Eye (tissue), 1 donor: ENCODE data around the gene RPA3.
A peak's percentile ranks its signal among the peaks of the same experiment; 100 is the strongest.

Experiments used
- DNase-seq: peaks from one replicate; pipeline ENCODE4 v3.0.0-alpha.2; 2015

Gene RPA3

GRCh38 chr7:7718492-7718891 is at the start of gene RPA3:
Gene RPA3 (minus strand): TSS chr7:7718607. CDS start chr7:7640418, 78,189 bp downstream.
- DNase-seq: no peak

DNA sequence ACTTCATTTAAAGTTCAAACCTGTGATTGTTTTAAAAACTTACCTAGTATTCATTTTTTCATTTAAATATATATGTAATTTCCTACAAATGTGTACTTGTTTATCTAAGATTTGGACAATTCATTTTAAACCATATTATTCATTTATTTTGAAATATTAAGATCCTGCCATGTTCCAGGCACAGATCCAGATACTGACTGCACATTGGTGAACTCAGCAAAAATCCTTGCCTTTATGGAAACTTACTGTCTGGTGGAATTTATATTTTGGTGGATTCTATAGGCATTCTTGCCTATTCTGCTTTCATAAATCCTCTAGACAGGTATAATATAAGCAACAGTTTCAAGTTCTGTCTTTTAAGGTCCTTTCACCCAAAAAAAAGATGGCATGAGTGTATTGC is 48.3 kb upstream of the RPA3 start:
- DNase-seq: no peak

- no peak for DNase-seq
Measured at GRCh38 chr7:7765422-7765821, 47.0 kb upstream of the RPA3 start.

DNA sequence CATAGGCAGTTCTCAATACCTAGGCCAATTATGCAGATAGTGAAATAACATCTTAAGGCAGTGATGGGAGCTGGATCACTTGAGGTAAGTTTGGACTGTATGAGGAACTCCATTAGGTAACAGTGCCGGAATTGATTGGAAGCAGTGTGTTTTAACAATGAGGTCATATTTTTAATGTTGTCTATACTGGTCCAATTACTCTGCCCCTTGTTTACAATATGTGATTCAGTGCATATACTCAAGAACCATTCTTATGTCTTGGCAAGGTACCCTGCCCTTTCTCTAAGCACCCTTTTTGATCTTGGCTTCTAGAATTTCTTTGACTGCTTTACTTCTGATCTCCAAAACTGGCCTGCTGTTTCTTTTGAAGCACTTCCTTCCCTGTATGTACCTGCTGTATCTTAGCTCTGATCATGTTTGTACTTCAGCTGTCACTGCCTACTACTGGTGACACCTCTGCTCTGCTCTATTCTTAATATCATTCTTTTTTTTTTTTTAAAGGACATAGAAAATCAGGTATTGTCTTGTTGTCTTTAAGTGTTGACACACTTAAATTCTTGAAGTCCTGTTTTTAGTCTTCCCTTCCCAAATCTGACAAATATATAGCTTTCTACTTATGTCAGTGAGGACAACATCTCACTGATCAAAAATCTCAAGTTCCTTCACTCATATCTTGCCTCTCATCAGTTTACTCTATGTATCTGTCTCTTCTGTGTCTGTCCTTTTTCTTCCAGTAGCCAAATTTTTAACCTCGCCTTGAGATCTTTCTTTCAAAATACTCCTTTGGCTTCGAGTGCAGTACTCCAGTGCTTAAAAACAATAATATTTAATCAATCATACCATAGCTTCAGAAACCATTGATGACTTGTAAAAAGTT is 46.4 kb upstream of the RPA3 start:
- DNase-seq: no peak

- DNase-seq: no peak
Measured at GRCh38 chr7:7761974-7762779, 43.8 kb upstream of the RPA3 start.

DNA sequence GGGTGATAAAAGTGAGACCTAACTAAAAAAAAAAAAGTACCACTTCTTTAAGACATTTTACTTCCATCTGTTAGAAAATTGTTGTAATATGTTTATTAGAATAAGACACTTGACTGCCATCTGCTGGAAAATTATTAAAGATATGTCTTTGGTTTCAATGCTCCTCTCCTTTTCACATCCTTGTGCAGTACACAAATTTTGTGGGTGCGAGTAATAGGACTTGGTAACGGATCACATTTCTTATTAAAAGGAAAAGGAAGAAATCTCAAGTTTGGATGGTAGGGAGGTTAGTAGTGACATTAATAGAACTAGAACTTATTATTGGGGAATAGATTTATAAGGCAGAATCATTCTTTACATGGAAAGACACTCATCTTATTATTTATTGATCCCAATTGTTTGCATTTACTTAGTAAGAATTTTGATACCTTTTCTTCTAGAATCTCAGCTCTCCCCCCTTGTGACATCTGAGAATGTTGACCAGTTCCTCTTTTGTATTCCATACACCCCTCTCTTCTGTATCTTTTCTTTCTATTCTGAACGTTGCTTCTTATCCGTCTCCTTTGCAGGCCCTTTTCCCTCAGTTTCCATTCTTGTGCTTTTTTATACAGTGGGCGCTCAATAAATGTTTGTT is 43.0 kb upstream of the RPA3 start:
- peak; percentile 54 for DNase-seq

DNA sequence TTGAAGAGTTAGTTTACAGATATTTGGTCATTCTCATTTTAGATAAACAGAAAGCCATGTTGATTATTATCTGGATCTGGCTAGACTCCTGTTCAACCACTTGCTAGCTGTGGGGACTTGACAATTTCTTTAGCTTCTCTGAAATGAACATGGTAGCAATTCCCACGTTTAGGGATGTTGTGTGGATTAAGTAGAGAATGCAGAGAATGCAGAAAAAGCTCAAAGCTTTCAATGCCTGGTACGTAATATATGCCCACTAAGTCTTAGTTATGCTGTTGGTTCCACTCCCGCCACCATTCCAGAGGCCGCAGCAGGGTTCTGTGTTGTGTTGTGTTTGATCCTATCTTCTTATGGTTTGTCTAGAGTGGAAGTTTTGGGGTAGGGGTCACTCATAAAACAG is 39.2 kb upstream of the RPA3 start:
- no peak for DNase-seq

DNA sequence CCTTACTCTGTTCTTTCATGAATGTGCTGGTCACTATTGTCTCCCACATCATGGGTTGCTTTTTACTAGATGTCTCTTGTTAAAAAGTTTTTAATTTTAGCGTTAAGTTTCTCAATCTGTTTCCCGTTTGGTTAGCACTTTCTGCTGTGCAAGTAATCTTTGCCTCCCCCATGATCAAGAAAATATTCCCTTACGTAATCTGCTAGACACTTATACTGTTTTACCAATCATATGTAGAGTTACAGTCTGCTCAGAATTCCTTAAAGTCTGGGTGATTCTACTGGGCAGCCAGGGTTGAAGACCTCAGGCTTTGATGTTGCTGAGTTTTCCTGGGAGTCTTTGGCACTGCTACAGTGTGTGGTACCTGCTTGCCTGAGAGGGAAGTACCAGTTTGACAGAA is 38.2 kb upstream of the RPA3 start:
- DNase-seq: no peak

GRCh38 chr7:7751243-7752092 is 33.1 kb upstream of the RPA3 start:
- DNase-seq: no peak

DNA sequence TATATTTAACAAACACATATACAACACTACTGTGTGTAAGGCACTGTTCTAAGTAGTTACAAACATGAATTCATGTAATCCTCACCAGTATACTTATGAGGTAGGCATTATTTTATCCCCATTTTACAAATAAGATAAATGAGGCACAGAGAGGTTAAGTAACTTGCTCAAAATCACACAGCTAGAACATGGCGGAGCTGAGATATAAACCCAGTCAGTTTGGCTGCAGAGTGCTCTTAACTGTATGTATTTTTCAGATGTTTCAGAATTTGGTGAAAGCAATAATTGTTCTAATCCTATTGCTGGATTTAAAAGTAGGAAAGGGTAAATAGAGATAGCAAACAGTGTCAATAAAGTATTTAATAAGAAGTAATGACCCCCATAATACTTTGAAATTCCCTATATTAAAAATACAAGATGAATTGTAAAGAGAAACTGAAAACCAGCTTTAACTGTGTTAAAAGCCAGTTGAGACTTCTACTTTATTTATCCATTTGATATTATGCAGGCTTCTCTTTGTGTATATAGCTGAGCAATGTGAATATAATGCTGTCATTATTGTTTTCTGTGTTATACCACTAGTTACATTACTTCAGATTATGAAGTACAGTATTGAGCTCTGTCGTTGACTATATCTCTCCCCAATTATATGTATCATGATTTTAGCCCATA is 32.3 kb upstream of the RPA3 start:
- no peak for DNase-seq

DNA sequence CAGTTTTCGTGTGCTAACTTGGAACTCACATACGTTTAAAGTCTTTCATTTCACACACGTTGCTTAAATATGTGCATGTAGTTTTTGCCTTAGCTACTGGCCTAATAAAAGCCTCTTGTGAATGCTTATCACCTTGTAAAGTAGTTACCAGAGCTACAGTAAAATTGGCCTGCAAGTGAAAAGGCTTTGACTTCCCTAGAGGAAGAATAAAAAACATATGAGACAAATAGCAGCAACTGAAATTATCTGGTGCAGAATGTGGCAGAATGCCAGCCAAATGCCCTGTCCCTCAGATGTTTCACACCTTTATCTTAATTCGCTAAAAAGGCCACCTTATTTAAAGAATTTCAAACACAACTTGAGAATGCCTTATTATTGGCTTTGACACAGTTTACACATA is 28.1 kb upstream of the RPA3 start:
- no peak for DNase-seq

DNA sequence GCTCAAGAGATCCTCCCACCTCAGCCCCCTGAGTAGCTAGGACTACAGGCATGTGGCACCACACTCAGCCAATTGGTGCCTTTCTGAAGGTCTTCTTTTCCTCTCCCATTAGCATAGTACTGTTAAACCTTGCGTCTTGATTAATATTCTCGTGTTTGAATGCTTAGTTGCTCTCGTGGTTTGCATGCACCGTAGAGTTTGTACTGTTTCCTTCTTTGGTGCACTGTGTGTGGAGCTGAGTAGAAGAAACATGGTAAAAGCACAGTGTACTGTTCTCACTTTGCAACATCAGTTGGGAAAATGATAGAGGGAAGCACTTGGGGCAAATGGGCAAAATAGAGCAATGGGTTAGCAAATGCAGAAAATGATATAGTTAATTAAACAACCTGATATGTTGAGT is 27.6 kb upstream of the RPA3 start:
- no peak for DNase-seq

DNA sequence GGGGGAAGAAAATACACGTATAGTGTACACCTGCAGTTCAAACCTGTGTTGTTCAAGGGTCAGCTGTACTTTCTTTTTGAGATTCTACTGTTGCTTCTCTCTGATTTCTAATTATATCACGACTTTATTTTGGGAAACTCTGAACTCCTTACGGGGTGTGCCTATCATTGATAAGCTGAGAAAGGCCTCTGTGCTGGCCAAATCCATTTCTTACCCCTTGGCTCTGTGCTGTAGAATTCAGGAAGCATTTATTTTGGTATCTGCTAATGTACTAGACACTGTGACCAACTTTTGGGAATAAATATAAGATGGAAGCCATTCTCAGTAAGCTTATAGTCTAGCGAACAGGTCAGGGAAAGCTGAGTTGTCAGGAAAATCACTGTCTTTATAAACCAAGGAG is 26.9 kb upstream of the RPA3 start:
- no peak for DNase-seq

DNA sequence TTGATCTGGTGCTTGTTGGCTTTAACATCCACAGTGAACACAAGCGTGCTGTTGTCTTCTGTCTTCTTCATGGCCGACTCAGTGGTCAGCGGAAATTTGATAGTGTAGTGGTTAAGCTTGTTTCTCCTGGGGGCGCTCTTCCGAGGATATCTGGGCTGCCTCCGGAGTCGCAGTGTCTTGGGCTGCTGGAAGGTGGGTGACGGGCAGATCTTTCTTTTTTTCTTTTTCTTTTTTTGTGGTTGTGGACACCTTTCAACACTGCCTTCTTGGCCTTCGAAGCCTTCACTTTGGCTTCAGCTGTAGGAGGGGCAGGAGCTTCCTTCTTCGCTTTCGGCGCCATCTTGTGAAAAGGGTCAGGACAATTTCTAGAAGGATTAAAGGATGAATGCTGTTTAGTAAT is 23.8 kb upstream of the RPA3 start:
- DNase-seq: no peak

GRCh38 chr7:7740037-7740355 is 21.6 kb upstream of the RPA3 start:
- DNase-seq: no peak

- no peak for DNase-seq
Measured at GRCh38 chr7:7739204-7740036, 21.0 kb upstream of the RPA3 start.

DNA sequence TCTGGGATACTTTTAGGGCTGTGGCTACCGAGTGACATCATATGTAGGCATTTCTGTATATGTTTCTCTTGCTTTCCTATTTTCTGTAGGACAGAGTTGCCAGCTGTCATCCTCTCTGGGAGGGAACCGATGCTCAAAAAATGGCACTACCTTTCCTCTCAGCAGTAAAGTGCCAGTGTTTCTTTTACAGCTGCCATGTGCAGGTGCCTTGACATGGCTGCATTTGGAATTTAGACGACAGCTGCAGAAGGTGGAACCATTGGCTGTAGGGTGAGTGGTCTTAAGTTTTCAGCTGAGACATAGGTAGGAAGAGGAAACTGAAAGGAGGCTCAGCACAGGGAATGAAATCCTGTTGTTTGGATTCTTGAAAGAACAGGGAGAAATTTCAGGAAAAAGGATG is 20.2 kb upstream of the RPA3 start:
- DNase-seq: no peak

- no peak for DNase-seq
Measured at GRCh38 chr7:7738177-7738576, 19.8 kb upstream of the RPA3 start.

DNA sequence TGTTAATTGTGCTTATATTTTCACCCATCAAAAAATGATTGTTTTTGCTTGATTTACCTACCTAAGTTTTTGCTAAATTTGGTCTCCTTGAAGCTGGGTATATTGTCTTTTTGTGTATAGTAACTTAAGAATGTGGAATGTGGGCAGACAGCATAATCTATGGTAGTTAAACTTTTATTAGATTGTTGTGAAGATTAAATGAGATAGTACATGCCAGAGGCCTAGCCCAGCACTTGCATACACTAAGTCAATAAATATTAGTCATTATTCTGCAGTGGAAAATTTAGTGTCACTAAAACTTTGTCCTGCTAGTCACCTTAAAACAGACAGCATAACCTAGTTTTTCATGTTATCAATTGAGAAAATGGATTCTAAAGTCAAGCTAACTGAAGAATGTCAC is 19.3 kb upstream of the RPA3 start:
- no peak for DNase-seq

DNA sequence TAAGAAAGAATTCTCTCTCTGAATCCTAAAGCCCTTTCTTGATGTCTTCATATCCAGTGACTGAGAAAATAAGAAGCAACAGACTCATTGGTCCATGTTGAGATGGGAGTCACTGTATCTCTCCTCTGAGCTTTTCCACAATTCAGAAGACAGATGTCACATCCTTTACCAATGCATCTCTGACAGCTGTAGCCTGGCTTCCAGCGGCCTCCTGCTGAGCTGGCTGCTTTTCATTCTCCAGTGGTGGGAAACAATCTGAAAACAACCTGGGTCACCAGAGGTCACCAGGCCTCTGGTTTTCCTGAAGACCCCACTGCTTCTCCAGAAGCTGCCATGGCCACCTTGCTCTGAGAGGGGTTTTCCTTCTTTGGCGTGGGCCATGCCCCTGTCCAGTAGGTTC is 18.3 kb upstream of the RPA3 start:
- DNase-seq: peak; percentile 96

DNA sequence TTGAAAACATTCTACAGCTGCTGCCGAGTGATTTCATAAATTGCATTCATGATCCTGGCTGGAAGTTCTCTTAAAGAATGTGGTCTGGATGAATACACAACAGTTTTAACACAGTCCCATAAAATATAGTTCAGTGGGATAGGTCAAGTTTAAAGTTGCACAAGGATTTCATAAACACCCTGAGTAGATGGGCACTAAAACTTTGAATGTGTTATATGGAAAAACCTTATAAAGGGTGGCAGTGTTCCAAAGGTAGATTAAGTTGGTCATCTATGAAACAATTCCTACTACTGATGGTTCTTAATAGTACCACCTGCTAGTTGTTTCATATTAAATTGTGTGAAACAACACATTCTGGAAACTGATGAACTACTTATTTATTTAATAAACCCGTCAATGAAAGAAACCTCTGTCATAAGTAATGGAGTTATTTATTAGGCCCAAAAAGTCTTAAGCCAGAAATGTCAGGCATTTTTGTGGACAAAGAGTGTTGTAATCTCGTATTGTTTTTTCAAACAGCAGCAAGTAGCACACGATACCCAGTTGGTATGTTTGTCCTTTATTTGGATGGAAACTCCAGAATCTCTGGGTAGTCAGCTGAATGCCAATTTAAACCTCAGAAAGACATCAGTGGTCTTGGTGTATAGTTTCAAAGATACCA is 14.3 kb upstream of the RPA3 start:
- DNase-seq: peak; percentile 44
